ENCODE results near the gene CISD1. TPM values are rescaled to one million over a fixed set of nuclear protein-coding genes. Genes with fewer than 3 reads are reported as not detected.

The CISD1 gene
- total and polyA plus RNA-seq, 9 of the 15 experiments (the other 6 are each of a cell fraction or from before 2014, with no cell fraction given) = 35.8 to 342 (median 118) TPM

GRCh38 chr10:58268946-58269781 is at the start of gene CISD1 (continued):
- TF ChIP-seq ZBTB9 (CRISPR knock-in tag; IDR thresholded peaks at IDR 0.05) (peak; percentile 60; the same call in 1 of the 2 replicates), RBM22 (IDR thresholded peaks at IDR 0.05; ENCODE audit: low read depth, low read length, poor library complexity, severe bottlenecking) (peak; percentile 46), CEBPG (CRISPR knock-in tag; IDR thresholded peaks at IDR 0.05) (peak; percentile 97), CEBPG (tag; conservative IDR thresholded peaks at IDR 0.05 in 1 of 2, IDR thresholded peaks at IDR 0.05 in 1 of 2) (peak; percentile 96 to 98), MAFF (IDR thresholded peaks at IDR 0.05; ENCODE audit: low read length) (0 out of 2 replicates have a peak, but pooled peaks have one; percentile 6), ZNF511 (CRISPR knock-in tag; IDR thresholded peaks at IDR 0.05) (0 out of 2 replicates have a peak, but pooled peaks have one; percentile 29), NONO (IDR thresholded peaks at IDR 0.05; ENCODE audit: low read depth in 2 of 2, low read length in 1 of 2) (no peak), SREBF1 (IDR thresholded peaks at IDR 0.05; ENCODE audit: borderline replicate concordance, low read depth, low read length) (0 out of 2 replicates have a peak, but pooled peaks have one; percentile 15), E2F5 (CRISPR knock-in tag; IDR thresholded peaks at IDR 0.05) (peak; percentile 86; the same call in 1 of the 2 replicates), CBX3 (IDR thresholded peaks at IDR 0.05; ENCODE audit: borderline replicate concordance in 1 of 2, low read length in 2 of 2) (peak in 1 of 2 experiments; percentile 54; a peak in 1 of 3 replicates), MAFK (IDR thresholded peaks at IDR 0.05; ENCODE audit: low read length) (no peak; the same call in 1 of the 2 replicates), COPS2 (conservative IDR thresholded peaks at IDR 0.05) (no peak), ESRRA (IDR thresholded peaks at IDR 0.05; ENCODE audit: borderline replicate concordance, low read depth) (peak; percentile 98), PHF21A (IDR thresholded peaks at IDR 0.05; ENCODE audit: borderline replicate concordance, low read depth) (no peak), ATF3 (IDR thresholded peaks at IDR 0.05) (peak; percentile 34), ATF3 (CRISPR knock-in tag; conservative IDR thresholded peaks at IDR 0.05) (no peak), ELF1 (tag; IDR thresholded peaks at IDR 0.05) (peak; percentile 77), GMEB1 (CRISPR knock-in tag; IDR thresholded peaks at IDR 0.05) (0 out of 2 replicates have a peak, but pooled peaks have one; percentile 42), RCOR1 (IDR thresholded peaks at IDR 0.05; ENCODE audit: borderline replicate concordance in 1 of 2, low read depth in 2 of 2, low read length in 2 of 2) (peak in 1 of 2 experiments; percentile 63; a peak in 2 of 4 replicates)
